GM06990 (cell line): ENCODE data around the gene STARD7.

Experiments
- DNase-seq: peaks from one replicate; pipeline ENCODE4 v3.0.0-alpha.2; 2011; ENCODE audit not compliant: insufficient read length; ENCODE audit errors: extremely low read depth
- H3K27me3 ChIP-seq: replicated peaks from 2 replicates; pipeline ENCODE4 v1.6.0; 2011; ENCODE audit warnings: low read length; ENCODE audit not compliant: control insufficient read depth, insufficient read depth
- H3K36me3 ChIP-seq: 2 replicates; pipeline ENCODE4 v1.5.1; 2011; ENCODE audit warnings: low read length; ENCODE audit not compliant: control insufficient read depth, insufficient read depth
- H3K4me3 ChIP-seq: replicated peaks from 2 replicates; pipeline ENCODE4 v1.5.1; 2011; ENCODE audit warnings: low read depth, mild to moderate bottlenecking, control low read depth, low read length
- CTCF ChIP-seq: IDR thresholded peaks from 2 replicates; pipeline ENCODE4 v1.5.1; 2011; ENCODE audit warnings: low read length, control low read depth, mild to moderate bottlenecking, inconsistent platforms; ENCODE audit not compliant: insufficient read depth, poor library complexity, severe bottlenecking

The STARD7 gene

GRCh38 chr2:96171831-96172230 lies 36.8 kb downstream of the STARD7 start:
- Histone ChIP-seq H3K4me3 (no peak overlapping the region), H3K27me3 (no peaks in the 10 kb centered on the region), H3K36me3 (no peaks in the 10 kb centered on the region)
- DNase-seq: no peak
- no peak for TF ChIP-seq CTCF

DNA sequence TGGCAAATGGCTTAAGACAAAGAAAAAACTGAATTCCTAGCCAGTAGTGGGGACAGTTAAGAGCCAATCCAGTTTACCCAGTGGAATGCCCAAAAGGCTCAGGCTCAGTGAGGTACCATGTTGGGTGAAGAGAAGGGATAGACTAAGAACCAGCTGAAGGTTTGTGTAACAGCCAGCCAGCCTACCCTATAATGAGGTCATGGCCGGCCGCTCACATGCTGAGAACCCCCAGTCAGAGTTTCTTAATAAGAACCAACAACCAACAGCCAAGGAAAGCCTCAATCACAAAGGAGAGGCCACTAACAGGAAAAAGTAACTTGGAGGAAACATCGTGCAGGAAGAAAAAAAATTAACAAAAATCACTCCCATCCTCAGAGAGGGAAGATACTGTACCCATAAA lies 38.0 kb downstream of the STARD7 start:
- no peak for TF ChIP-seq CTCF

GRCh38 chr2:96169868-96170507 lies 38.6 kb downstream of the STARD7 start:
- no peak for DNase-seq
- no peak for TF ChIP-seq CTCF
- Histone ChIP-seq H3K4me3 (no peak overlapping the region), H3K36me3 (no peaks in the 10 kb centered on the region), H3K27me3 (no peaks in the 10 kb centered on the region)

More for the DNA sequence above, 38.0 kb downstream of the STARD7 start:
- no peak for DNase-seq
- Histone ChIP-seq H3K4me3 (no peak overlapping the region), H3K27me3 (no peaks in the 10 kb centered on the region), H3K36me3 (no peaks in the 10 kb centered on the region)

DNA sequence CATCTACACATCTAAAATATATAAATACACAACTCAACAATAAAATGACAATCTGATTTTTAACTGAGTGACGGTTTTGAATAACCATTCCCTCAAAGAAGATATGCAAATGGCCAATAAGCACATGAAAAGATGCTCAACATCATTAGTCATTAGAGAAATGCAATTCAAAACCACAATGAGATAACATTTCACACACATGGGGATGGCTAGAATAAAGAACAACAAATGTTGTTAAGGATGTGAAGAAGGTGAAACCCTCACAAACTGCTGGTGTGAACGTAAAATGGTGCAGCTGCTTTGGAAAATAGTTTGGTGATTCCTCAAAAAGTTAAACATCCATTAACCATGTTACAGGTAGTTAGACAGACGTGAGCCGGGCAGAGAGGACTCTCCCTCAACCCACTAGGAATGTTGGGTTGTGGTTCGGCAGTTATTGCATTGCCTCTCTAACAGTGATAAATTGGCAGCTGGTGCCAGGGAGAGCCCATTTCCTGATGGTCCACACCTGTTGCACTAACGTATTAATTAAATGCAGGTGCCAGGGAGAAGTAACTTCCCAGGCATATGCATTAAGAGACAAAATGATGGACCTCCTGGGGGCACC lies 41.1 kb downstream of the STARD7 start:
- H3K4me3 ChIP-seq: no peak overlapping the region
- no peak for TF ChIP-seq CTCF
- no peaks in the 10 kb centered on the region for H3K27me3 ChIP-seq
- H3K36me3 ChIP-seq: no peaks in the 10 kb centered on the region
- DNase-seq: no peak

DNA sequence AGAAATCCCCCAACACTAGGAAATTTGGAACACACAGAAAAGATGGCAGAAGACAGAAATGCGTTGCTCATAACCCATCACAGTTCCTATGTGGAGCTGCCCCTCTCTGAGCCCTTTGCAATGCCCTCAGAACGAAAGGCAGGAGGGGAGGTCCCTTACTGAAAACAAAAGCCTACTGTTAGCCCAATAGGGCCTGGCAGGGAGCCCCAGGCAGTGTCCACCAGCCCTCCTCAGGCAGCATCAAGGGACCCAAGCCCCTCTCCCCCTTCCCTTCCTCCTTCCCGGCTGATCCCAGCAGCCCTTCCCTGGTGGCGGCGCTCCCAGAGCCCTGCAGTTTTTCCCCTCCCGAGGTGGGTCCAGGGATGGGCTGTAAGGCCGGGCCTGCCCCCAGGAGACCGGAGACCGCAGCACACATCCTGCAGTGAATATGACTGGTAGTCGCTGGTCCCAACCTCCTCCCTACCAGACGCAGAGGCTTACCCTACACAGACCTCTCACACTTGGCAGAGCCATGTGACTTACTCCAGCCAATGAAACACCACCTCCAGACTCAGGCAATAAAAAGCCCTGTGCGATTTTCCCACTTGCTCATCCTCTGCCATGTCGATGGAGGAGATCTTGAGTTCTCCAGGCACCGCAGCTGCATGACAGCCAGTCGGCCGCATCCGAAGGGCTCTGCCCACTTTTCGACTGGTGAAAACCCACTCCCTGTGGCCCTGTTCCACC lies 44.0 kb downstream of the STARD7 start:
- peak; percentile 30 for TF ChIP-seq CTCF
- Histone ChIP-seq H3K36me3 (no peaks in the 10 kb centered on the region), H3K4me3 (peak overlapping the region; percentile 53), H3K27me3 (no peaks in the 10 kb centered on the region)
- peak; percentile 87 for DNase-seq
